DMS153 treated with DMSO at 0.1 percent for 48 hours (cell line): ENCODE measurements around the gene CELA3B.
"Not testable (repeated sequence)": the region's sequence is repeated elsewhere in the genome, so short reads cannot be mapped to it uniquely, and the experiment has no call there.

Source experiments
- DNase-seq: peaks from one replicate; lab custom pipeline; 2025; ENCODE audit not compliant: unreplicated experiment; lab: John Stamatoyannopoulos, UW

CELA3B gene

GRCh38 chr1:22005261-22006149 is 28.7 kb downstream of the CELA3B start:
- DNase-seq: peak; percentile 16

GRCh38 chr1:22006736-22007135 is 29.9 kb downstream of the CELA3B start:
- not testable (repeated sequence) for DNase-seq

GRCh38 chr1:22007262-22007661 is 30.4 kb downstream of the CELA3B start:
- not testable (repeated sequence) for DNase-seq

- DNase-seq: not testable (repeated sequence)
Observed at GRCh38 chr1:22009566-22009965, 32.7 kb downstream of the CELA3B start.

- not testable (repeated sequence) for DNase-seq
Observed at GRCh38 chr1:22012752-22013151, 35.9 kb downstream of the CELA3B start.

GRCh38 chr1:22014575-22015206 is 37.9 kb downstream of the CELA3B start:
- DNase-seq: not testable (repeated sequence)

GRCh38 chr1:22018583-22019559 is 42.0 kb downstream of the CELA3B start:
- DNase-seq: no peak

GRCh38 chr1:22021061-22021460 is 44.2 kb downstream of the CELA3B start:
- DNase-seq: no peak

- no peak for DNase-seq
Observed at GRCh38 chr1:22024485-22025367, 47.9 kb downstream of the CELA3B start.

GRCh38 chr1:22025368-22026155 is 48.7 kb downstream of the CELA3B start:
- peak; percentile 77 for DNase-seq

- no peak for DNase-seq
Observed at GRCh38 chr1:22026924-22027289, 50.1 kb downstream of the CELA3B start.

- DNase-seq: no peak
Observed at GRCh38 chr1:22030057-22030456, 53.2 kb downstream of the CELA3B start.

- no peak for DNase-seq
Observed at GRCh38 chr1:22030473-22030872, 53.7 kb downstream of the CELA3B start.

GRCh38 chr1:22031214-22031962 is 54.6 kb downstream of the CELA3B start:
- no peak for DNase-seq

GRCh38 chr1:22034834-22035233 is 58.0 kb downstream of the CELA3B start:
- DNase-seq: not testable (repeated sequence)

- DNase-seq: no peak
Observed at GRCh38 chr1:22037520-22037919, 60.7 kb downstream of the CELA3B start.

- DNase-seq: no peak
Observed at GRCh38 chr1:22038036-22038435, 61.2 kb downstream of the CELA3B start.
